Liver (tissue), 3 donors: ENCODE results near the gene LMOD2.

Experiments
- ATF3 ChIP-seq: IDR thresholded peaks from 2 replicates; pipeline ENCODE4 v1.6.1; 2016; ENCODE audit warnings: antibody characterized with exemption
- CTCF ChIP-seq: fragments of 150-350 bp; IDR thresholded peaks from 2 replicates; pipeline ENCODE4 v1.5.1; 2017; ENCODE audit warnings: improper control_type of control experiment, low read depth, low read length; ENCODE audit not compliant: missing input control
- EGR1 ChIP-seq, 2 donors: IDR thresholded peaks; 2 replicates each; pipeline ENCODE4 v1.6.1; 2016 to 2018; ENCODE audit warnings: antibody characterized with exemption in 2 of 2, low read depth in 2 of 2
- FOXA1 ChIP-seq: IDR thresholded peaks from 2 replicates; pipeline ENCODE4 v1.6.1; 2016; ENCODE audit warnings: antibody characterized with exemption
- GABPA ChIP-seq, 2 donors: IDR thresholded peaks in 1 of 2; conservative IDR thresholded peaks in 1 of 2; 2 replicates each; pipeline ENCODE4 v1.6.1; 2016; ENCODE audit warnings: antibody characterized with exemption in 2 of 2, mild to moderate bottlenecking in 1 of 2, moderate library complexity in 1 of 2
- HNF4A ChIP-seq, 2 donors: conservative IDR thresholded peaks; 2 replicates each; pipeline ENCODE4 v1.6.1; 2016; ENCODE audit warnings: antibody characterized with exemption in 2 of 2, mild to moderate bottlenecking in 2 of 2
- JUND ChIP-seq, 2 donors: IDR thresholded peaks; 2 replicates each; pipeline ENCODE4 v1.6.1; 2016; ENCODE audit warnings: antibody characterized with exemption in 2 of 2
- MAX ChIP-seq: IDR thresholded peaks from 2 replicates; pipeline ENCODE4 v1.6.1; 2016; ENCODE audit warnings: antibody characterized with exemption
- RAD21 ChIP-seq, 2 donors: IDR thresholded peaks; 2 replicates each; pipeline ENCODE4 v1.6.1; 2016; ENCODE audit warnings: antibody characterized with exemption in 2 of 2, mild to moderate bottlenecking in 2 of 2
- REST ChIP-seq: IDR thresholded peaks from 2 replicates; pipeline ENCODE4 v1.6.1; 2016; ENCODE audit warnings: antibody characterized with exemption, mild to moderate bottlenecking
- SP1 ChIP-seq: IDR thresholded peaks from 2 replicates; pipeline ENCODE4 v1.6.1; 2018; ENCODE audit warnings: antibody characterized with exemption, mild to moderate bottlenecking
- TAF1 ChIP-seq: conservative IDR thresholded peaks from 2 replicates; pipeline ENCODE4 v1.6.1; 2016; ENCODE audit warnings: antibody characterized with exemption, mild to moderate bottlenecking
- YY1 ChIP-seq: IDR thresholded peaks from 2 replicates; pipeline ENCODE4 v1.6.1; 2016; ENCODE audit warnings: antibody characterized with exemption, mild to moderate bottlenecking
- ZBTB33 ChIP-seq: IDR thresholded peaks from 2 replicates; pipeline ENCODE4 v1.6.1; 2016; ENCODE audit warnings: antibody characterized with exemption
- donor health status: healthy.
- donor health status: healthy.

- TF ChIP-seq REST (no peak), MAX (no peak), JUND (IDR thresholded peaks at IDR 0.05) (no peak), CTCF (no peak), RAD21 (IDR thresholded peaks at IDR 0.05) (no peak), TAF1 (no peak), YY1 (no peak), HNF4A (conservative IDR thresholded peaks at IDR 0.05) (no peak), ATF3 (no peak), ZBTB33 (no peak), GABPA (IDR thresholded peaks at IDR 0.05 in 1 of 2, conservative IDR thresholded peaks at IDR 0.05 in 1 of 2) (no peak), EGR1 (IDR thresholded peaks at IDR 0.05; ENCODE audit: low read depth in 2 of 2) (no peak), SP1 (no peak), FOXA1 (no peak)
Measured at GRCh38 chr7:123615344-123615743, 40.3 kb upstream of the LMOD2 start.
